ENCODE results near the gene DIPK1B.
A peak's percentile ranks its signal among the peaks of the same experiment; 100 is the strongest.

Gene DIPK1B

DNA sequence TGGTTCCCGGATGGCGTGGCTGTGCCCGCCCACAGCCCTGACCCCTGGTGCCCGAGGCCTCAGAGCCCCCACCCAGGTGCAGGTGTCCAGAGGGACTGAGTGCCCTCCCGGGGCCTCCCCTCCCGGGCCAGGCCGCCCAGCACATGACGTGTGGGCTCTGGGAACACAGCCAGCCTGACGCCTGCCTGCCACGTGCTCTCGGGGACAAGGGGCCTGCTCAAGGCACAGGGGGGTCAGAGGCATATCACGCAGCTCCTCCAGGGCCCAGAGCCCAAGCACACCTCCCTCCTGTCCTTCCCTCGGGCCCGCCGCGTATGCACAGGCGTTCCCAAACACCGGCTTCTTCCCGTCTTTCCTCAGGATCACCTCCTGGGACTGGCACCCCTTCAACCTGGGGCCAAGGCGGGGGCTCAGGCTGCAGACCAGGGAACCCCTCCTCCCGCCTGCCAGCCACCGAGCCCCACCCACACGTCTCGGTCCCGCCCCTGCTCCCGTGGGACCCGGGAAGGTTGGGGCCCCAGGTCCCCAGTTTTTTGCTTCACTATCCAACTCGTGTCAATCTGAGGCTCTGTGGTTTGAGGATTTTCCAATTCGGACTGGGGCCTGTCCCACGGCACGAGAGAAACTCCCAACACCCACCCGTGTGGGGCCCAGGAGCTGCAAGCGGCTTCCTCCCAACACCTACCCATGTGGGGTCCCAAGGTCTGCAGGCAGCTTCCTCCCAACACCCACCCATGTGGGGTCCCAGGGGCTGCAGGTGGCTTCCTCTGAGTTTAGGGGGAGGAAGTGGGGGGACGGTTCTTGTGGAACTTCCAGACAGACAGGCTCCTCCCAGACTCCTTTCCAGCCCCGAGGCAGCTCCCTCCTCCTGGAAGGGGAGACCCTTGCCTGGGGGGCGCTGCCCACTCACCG is 28.9 kb downstream of the DIPK1B start:
- peak overlapping the region; percentile 92 for H2BK15ac ChIP-seq (ENCODE audit: low read length)
- no peaks in the 10 kb centered on the region for H3K9me3 ChIP-seq (replicated peaks in 1 of 2; ENCODE audit: control insufficient read depth in 2 of 2, insufficient read depth in 1 of 2, low read depth in 1 of 2, low read length in 2 of 2)
- peak overlapping the region; percentile 29 for H2AFZ ChIP-seq (ENCODE audit: low read length)
- H3K4ac ChIP-seq (ENCODE audit: low read length) = peak overlapping the region; percentile 95
- peak overlapping the region; percentile 84 for H2BK12ac ChIP-seq (ENCODE audit: low read length)
- H2BK5ac ChIP-seq (ENCODE audit: low read length) = peak overlapping the region; percentile 66
- peaks cover 7% of the 10 kb centered on the region in 2 donors for H3K4me1 ChIP-seq (ENCODE audit: control insufficient read depth in 2 of 2, insufficient read depth in 1 of 2, low read depth in 1 of 2, low read length in 2 of 2)
- no CpG with 5 or more reads among the region's 37 CpGs for WGBS, 2 donors (ENCODE audit: extremely low coverage in 2 of 2, insufficient read length in 2 of 2, insufficient replicate concordance in 1 of 2)
- H3K14ac ChIP-seq (ENCODE audit: low read length) = peak overlapping the region; percentile 38
- DNase-seq (ENCODE audit: low spot score) = no peak
- H3K27me3 ChIP-seq (ENCODE audit: control insufficient read depth in 3 of 3, insufficient read depth in 3 of 3, low read depth in 1 of 3, low read length in 3 of 3) = peaks cover 2 to 52% (median 4%) of the 10 kb centered on the region in 3 experiments
- no peak overlapping the region for H3K27ac ChIP-seq (replicated peaks; ENCODE audit: low read length)
- no peak overlapping the region for H3K4me2 ChIP-seq (ENCODE audit: insufficient read depth, low read length, poor library complexity, severe bottlenecking)
- H3K36me3 ChIP-seq (replicated peaks in 1 of 2; ENCODE audit: control insufficient read depth in 2 of 2, insufficient read depth in 2 of 2, low read length in 2 of 2) = no peaks in the 10 kb centered on the region
- H3K4me3 ChIP-seq (ENCODE audit: low read length in 2 of 2) = no peak overlapping the region
- H3K9ac ChIP-seq (ENCODE audit: low read depth, low read length, poor library complexity) = no peak overlapping the region
- no peak overlapping the region for H4K91ac ChIP-seq (ENCODE audit: low read depth, low read length, poor library complexity)
- peak overlapping the region; percentile 90 for H3K18ac ChIP-seq (ENCODE audit: low read length)
- peak overlapping the region; percentile 98 for H2AK5ac ChIP-seq (ENCODE audit: low read depth, low read length)
- no peak overlapping the region for H2BK120ac ChIP-seq (ENCODE audit: low read depth, low read length)
- peak overlapping the region; percentile 65 for H4K8ac ChIP-seq (ENCODE audit: low read depth, low read length)
- peak overlapping the region; percentile 85 for H3K23ac ChIP-seq (ENCODE audit: low read depth, low read length, poor library complexity)
- no peaks in the 10 kb centered on the region for H3K79me1 ChIP-seq (ENCODE audit: low read depth, low read length)

DNA sequence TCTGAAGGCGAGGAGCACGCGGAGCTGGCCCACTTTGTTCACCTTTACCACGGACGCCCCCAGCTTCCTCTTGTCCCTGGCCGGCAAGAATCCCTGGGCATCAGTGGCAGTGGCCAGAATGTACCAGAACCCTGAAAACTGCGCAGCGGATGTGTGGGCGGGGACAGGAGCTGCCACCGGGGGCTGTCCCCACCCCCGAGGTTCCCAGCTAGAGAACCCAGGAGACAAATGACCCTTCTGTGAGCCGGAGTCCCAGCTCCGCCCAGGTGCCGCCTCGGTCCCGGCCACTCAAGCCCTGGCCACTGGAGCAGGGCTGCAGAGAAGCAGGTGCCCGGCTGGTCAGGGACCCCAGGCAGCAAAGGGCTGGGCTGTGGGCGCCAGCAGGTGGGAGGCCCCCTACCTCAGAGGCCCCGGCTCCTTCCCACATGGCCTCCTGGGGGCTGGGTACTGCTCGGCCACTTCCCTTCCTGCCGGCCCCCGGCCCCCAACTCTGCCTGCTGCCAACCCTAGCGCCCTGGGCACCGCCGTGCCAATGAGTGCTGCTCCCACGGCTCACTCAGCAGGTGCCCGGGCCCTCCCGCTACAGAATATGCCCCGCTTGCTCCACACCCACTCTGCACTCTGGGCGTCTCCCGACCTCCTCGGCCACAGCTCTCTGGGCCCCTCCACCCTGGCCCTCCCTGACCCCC is 29.7 kb downstream of the DIPK1B start:
- H3K36me3 ChIP-seq (replicated peaks in 1 of 2; ENCODE audit: control insufficient read depth in 2 of 2, insufficient read depth in 2 of 2, low read length in 2 of 2) = no peaks in the 10 kb centered on the region
- no peak overlapping the region for H3K4me3 ChIP-seq (ENCODE audit: low read length in 2 of 2)
- H4K91ac ChIP-seq (ENCODE audit: low read depth, low read length, poor library complexity) = no peak overlapping the region
- WGBS, 2 donors (ENCODE audit: extremely low coverage in 2 of 2, insufficient read length in 2 of 2, insufficient replicate concordance in 1 of 2) = no CpG with 5 or more reads among the region's 32 CpGs
- H3K18ac ChIP-seq (ENCODE audit: low read length) = peak overlapping the region; percentile 90
- H2AFZ ChIP-seq (ENCODE audit: low read length) = no peak overlapping the region
- H3K4me1 ChIP-seq (ENCODE audit: control insufficient read depth in 2 of 2, insufficient read depth in 1 of 2, low read depth in 1 of 2, low read length in 2 of 2) = peaks cover 7% of the 10 kb centered on the region in 2 donors
- no peaks in the 10 kb centered on the region for H3K79me1 ChIP-seq (ENCODE audit: low read depth, low read length)
- peak overlapping the region; percentile 84 for H2BK12ac ChIP-seq (ENCODE audit: low read length)
- DNase-seq (ENCODE audit: low spot score) = no peak
- no peak overlapping the region for H3K27ac ChIP-seq (replicated peaks; ENCODE audit: low read length)
- no peak overlapping the region for H2BK120ac ChIP-seq (ENCODE audit: low read depth, low read length)
- H3K27me3 ChIP-seq (ENCODE audit: control insufficient read depth in 3 of 3, insufficient read depth in 3 of 3, low read depth in 1 of 3, low read length in 3 of 3) = peaks cover 2 to 55% (median 4%) of the 10 kb centered on the region in 3 experiments
- peak overlapping the region; percentile 66 for H2BK5ac ChIP-seq (ENCODE audit: low read length)
- peak overlapping the region; percentile 11 for H3K4me2 ChIP-seq (ENCODE audit: insufficient read depth, low read length, poor library complexity, severe bottlenecking)
- H3K4ac ChIP-seq (ENCODE audit: low read length) = peak overlapping the region; percentile 95
- peak overlapping the region; percentile 95 for H3K14ac ChIP-seq (ENCODE audit: low read length)
- H3K9me3 ChIP-seq (replicated peaks in 1 of 2; ENCODE audit: control insufficient read depth in 2 of 2, insufficient read depth in 1 of 2, low read depth in 1 of 2, low read length in 2 of 2) = no peaks in the 10 kb centered on the region
- H3K9ac ChIP-seq (ENCODE audit: low read depth, low read length, poor library complexity) = peak overlapping the region; percentile 21
- no peak overlapping the region for H3K23ac ChIP-seq (ENCODE audit: low read depth, low read length, poor library complexity)
- H2BK15ac ChIP-seq (ENCODE audit: low read length) = peak overlapping the region; percentile 92
- H4K8ac ChIP-seq (ENCODE audit: low read depth, low read length) = peak overlapping the region; percentile 65
- peak overlapping the region; percentile 98 for H2AK5ac ChIP-seq (ENCODE audit: low read depth, low read length)

DNA sequence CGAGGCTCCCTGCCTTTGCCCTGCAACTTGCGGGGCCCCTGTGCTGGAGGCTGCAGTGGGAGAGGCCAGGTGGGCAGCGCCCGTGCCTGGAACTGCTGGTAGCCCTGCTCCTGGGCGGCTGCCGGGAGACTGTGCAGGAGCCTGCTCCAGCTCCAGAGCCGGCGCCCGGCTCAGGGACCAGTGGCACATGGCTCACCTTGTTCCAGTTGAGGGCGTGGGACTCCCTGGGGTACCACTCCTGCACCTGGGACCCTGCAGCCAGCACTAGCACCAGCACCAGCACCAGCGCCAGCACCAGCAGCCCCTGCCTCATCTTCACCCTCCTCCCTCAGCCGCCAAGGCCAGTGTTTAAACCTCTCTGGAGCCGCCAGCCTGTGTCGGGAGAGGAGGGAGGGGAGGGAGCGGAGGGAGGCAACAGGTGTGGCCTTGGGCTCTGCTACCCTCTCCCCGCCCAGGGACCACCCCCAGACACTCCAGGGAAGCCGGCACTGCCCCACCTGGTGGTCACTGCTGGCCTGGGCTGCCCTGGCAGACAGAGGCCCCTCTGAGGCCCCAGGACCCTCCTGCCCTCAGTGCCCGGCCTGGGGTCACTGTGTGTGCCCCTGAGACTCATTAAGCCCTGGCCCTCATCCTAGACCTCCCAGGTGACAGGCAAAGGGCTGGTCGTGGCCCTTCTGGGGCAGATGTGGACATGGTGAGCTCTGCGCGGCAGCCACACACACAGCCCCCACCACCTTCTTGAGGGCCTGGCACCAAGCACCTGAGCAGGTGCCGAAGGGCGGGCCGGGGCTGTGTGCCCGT is 30.4 kb downstream of the DIPK1B start, which contains the start of gene LCN10:
LCN10 (minus strand) TSS at position 350 of the 801 bp plus-strand sequence; CDS start at position 313, 37 bp downstream.
- no peak for DNase-seq (ENCODE audit: low spot score)
- Histone ChIP-seq H3K23ac (ENCODE audit: low read depth, low read length, poor library complexity) (peak within 1 kb of the TSS; percentile 89), H2AK5ac (ENCODE audit: low read depth, low read length) (peak within 1 kb of the TSS; percentile 98), H2BK5ac (ENCODE audit: low read length) (peak within 1 kb of the TSS; percentile 66), H3K18ac (ENCODE audit: low read length) (peak within 1 kb of the TSS; percentile 90), H4K8ac (ENCODE audit: low read depth, low read length) (peak within 1 kb of the TSS; percentile 65), H3K36me3 (replicated peaks in 1 of 2; ENCODE audit: control insufficient read depth in 2 of 2, insufficient read depth in 2 of 2, low read length in 2 of 2) (no peaks in the 10 kb centered on the region), H4K91ac (ENCODE audit: low read depth, low read length, poor library complexity) (no peak within 1 kb of the TSS), H2BK12ac (ENCODE audit: low read length) (peak within 1 kb of the TSS; percentile 90), H3K4me1 (ENCODE audit: control insufficient read depth in 2 of 2, insufficient read depth in 1 of 2, low read depth in 1 of 2, low read length in 2 of 2) (peaks cover 7% of the 10 kb centered on the region in 2 donors), H2BK120ac (ENCODE audit: low read depth, low read length) (no peak within 1 kb of the TSS), H3K14ac (ENCODE audit: low read length) (peak within 1 kb of the TSS; percentile 95), H3K9me3 (replicated peaks in 1 of 2; ENCODE audit: control insufficient read depth in 2 of 2, insufficient read depth in 1 of 2, low read depth in 1 of 2, low read length in 2 of 2) (no peaks in the 10 kb centered on the region), H3K79me1 (ENCODE audit: low read depth, low read length) (no peaks in the 10 kb centered on the region), H3K27me3 (ENCODE audit: control insufficient read depth in 3 of 3, insufficient read depth in 3 of 3, low read depth in 1 of 3, low read length in 3 of 3) (peaks cover 2 to 58% (median 4%) of the 10 kb centered on the region in 3 experiments), H3K4me2 (ENCODE audit: insufficient read depth, low read length, poor library complexity, severe bottlenecking) (peak within 1 kb of the TSS; percentile 33), H2BK15ac (ENCODE audit: low read length) (peak within 1 kb of the TSS; percentile 94), H3K4ac (ENCODE audit: low read length) (peak within 1 kb of the TSS; percentile 95), H3K27ac (replicated peaks; ENCODE audit: low read length) (no peak within 1 kb of the TSS), H2AFZ (ENCODE audit: low read length) (no peak within 1 kb of the TSS), H3K4me3 (ENCODE audit: low read length in 2 of 2) (no peak within 1 kb of the TSS), H3K9ac (ENCODE audit: low read depth, low read length, poor library complexity) (peak within 1 kb of the TSS; percentile 60)
- WGBS, 2 donors (ENCODE audit: extremely low coverage in 2 of 2, insufficient read length in 2 of 2, insufficient replicate concordance in 1 of 2) = no CpG with 5 or more reads among the region's 25 CpGs
